ENCODE measurements around the gene GLTP. TPM values are rescaled to one million over a fixed set of nuclear protein-coding genes. Genes with fewer than 3 reads are reported as not detected.

The GLTP gene
- total RNA-seq, 1 experiment from 2014 or later: 78.2 TPM

- Histone ChIP-seq H3K36me3 (ENCODE audit: low read depth, low read length) (no peaks in the 10 kb centered on the region), H2AFZ (ENCODE audit: low read length) (no peak overlapping the region), H3K4me1 (ENCODE audit: insufficient read depth, low read length) (no peaks in the 10 kb centered on the region), H3F3A (ENCODE audit: low read length, unreplicated experiment) (no peaks in the 10 kb centered on the region), H3K79me2 (ENCODE audit: low read length) (no peaks in the 10 kb centered on the region), H3K4me2 (ENCODE audit: low read length) (no peak overlapping the region), H3K9me2 (replicated peaks; ENCODE audit: low read length) (no peaks in the 10 kb centered on the region), H3K9ac (ENCODE audit: low read length) (no peak overlapping the region), H3K27me3 (ENCODE audit: low read length) (no peaks in the 10 kb centered on the region), H3K4me3 (ENCODE audit: low read length) (no peak overlapping the region), H4K20me1 (ENCODE audit: low read length) (no peaks in the 10 kb centered on the region), H3K9me3 (ENCODE audit: low read length) (no peaks in the 10 kb centered on the region), H3K27ac (ENCODE audit: low read length) (no peak overlapping the region)
- BruUV-seq (replicated peaks): no TSS peak
- CTCF ChIA-PET: interaction anchor here (0.7 kb wide), 2 partner anchors 33 to 568 kb away, joined by 3 to 5 read pairs; no protein-coding TSS in a partner anchor
- intact Hi-C loops (cut with micrococcal nuclease): no loop called here
- TF ChIP-seq EZH2 (IDR thresholded peaks at IDR 0.05; ENCODE audit: low read length, unreplicated experiment) (no peak), EZH2phosphoT487 (IDR thresholded peaks at IDR 0.05; ENCODE audit: borderline replicate concordance, low read length) (no peak)
- TF ChIP-seq, protein P1, sequence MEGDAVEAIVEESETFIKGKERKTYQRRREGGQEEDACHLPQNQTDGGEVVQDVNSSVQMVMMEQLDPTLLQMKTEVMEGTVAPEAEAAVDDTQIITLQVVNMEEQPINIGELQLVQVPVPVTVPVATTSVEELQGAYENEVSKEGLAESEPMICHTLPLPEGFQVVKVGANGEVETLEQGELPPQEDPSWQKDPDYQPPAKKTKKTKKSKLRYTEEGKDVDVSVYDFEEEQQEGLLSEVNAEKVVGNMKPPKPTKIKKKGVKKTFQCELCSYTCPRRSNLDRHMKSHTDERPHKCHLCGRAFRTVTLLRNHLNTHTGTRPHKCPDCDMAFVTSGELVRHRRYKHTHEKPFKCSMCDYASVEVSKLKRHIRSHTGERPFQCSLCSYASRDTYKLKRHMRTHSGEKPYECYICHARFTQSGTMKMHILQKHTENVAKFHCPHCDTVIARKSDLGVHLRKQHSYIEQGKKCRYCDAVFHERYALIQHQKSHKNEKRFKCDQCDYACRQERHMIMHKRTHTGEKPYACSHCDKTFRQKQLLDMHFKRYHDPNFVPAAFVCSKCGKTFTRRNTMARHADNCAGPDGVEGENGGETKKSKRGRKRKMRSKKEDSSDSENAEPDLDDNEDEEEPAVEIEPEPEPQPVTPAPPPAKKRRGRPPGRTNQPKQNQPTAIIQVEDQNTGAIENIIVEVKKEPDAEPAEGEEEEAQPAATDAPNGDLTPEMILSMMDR (conservative IDR thresholded peaks at IDR 0.05; ENCODE audit: low read depth, low read length): peak; percentile 44; the same call in 1 of the 2 replicates
- POLR2A ChIA-PET (ENCODE audit: unreplicated experiment): interaction anchor here (0.6 kb wide), 1 partner anchor 313 kb away, joined by 3 read pairs; the partner anchor contains the start of gene IFT81
- DNase-seq (no peak), ATAC-seq (peak; percentile 59)
These were observed 68.7 kb downstream of the GLTP start for GRCh38 chr12:109811624-109811995.

DNA sequence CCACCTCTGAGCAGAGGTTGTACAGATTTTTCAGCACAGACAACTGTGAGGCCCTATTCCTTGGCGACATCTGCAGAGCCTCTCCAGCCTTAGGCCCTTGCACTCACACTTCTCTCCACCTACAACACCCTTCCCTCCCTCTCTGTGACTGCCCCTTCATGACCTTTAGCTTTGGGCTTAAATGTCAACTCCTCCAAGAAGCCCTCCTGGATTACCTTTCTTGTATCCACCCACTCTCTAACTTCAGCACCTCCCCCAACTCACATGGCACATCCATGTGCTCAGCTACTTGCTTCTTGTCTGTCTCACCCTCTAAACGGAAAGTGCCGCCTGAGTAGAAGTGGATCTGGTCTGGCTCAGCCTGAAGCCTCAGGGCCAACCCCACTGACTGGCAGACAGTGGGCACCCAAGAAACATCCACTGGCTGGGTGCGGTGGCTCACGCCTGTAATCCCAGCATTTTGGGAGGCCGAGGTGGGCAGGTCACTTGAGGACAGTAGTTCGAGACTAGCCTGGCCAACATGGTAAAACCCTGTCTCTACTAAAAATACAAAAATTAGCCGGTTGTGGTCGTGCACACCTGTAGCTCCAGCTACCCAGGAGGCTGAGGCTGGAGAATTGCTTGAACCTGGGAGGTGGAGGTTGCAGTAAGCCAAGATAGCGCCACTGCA is 69.3 kb downstream of the GLTP start:
- TF ChIP-seq, protein P1 (conservative IDR thresholded peaks at IDR 0.05; ENCODE audit: low read depth, low read length): no peak
- TF ChIP-seq EZH2 (IDR thresholded peaks at IDR 0.05; ENCODE audit: low read length, unreplicated experiment) (no peak), EZH2phosphoT487 (IDR thresholded peaks at IDR 0.05; ENCODE audit: borderline replicate concordance, low read length) (no peak)
- H3K79me2 ChIP-seq (ENCODE audit: low read length): no peaks in the 10 kb centered on the region
- ChIA-PET POLR2A (ENCODE audit: unreplicated experiment) (interaction anchor here (0.6 kb wide), 1 partner anchor 313 kb away, joined by 3 read pairs; the partner anchor contains the start of gene IFT81), CTCF (no interaction called here)
- no peak overlapping the region for H3K4me2 ChIP-seq (ENCODE audit: low read length)
- no peaks in the 10 kb centered on the region for H4K20me1 ChIP-seq (ENCODE audit: low read length)
- no peaks in the 10 kb centered on the region for H3F3A ChIP-seq (ENCODE audit: low read length, unreplicated experiment)
- intact Hi-C loops (cut with micrococcal nuclease): no loop called here
- H3K4me1 ChIP-seq (ENCODE audit: insufficient read depth, low read length): no peaks in the 10 kb centered on the region
- H3K9me2 ChIP-seq (replicated peaks; ENCODE audit: low read length): no peaks in the 10 kb centered on the region
- H3K27ac ChIP-seq (ENCODE audit: low read length): no peak overlapping the region
- DNase-seq (no peak), ATAC-seq (no peak)
- H3K36me3 ChIP-seq (ENCODE audit: low read depth, low read length): no peaks in the 10 kb centered on the region
- no peaks in the 10 kb centered on the region for H3K9me3 ChIP-seq (ENCODE audit: low read length)
- H3K9ac ChIP-seq (ENCODE audit: low read length): no peak overlapping the region
- no TSS peak for BruUV-seq (replicated peaks)
- no peak overlapping the region for H2AFZ ChIP-seq (ENCODE audit: low read length)
- no peaks in the 10 kb centered on the region for H3K27me3 ChIP-seq (ENCODE audit: low read length)
- H3K4me3 ChIP-seq (ENCODE audit: low read length): no peak overlapping the region

Measured in PC-3 (cell line).